Measurements from ENCODE around the gene RAB31. TPM values are rescaled to one million over a fixed set of nuclear protein-coding genes. Genes with fewer than 3 reads are reported as not detected.

The RAB31 gene
- total and polyA plus RNA-seq, 4 donors: 21.5 to 114 (median 49.5) TPM

DNA sequence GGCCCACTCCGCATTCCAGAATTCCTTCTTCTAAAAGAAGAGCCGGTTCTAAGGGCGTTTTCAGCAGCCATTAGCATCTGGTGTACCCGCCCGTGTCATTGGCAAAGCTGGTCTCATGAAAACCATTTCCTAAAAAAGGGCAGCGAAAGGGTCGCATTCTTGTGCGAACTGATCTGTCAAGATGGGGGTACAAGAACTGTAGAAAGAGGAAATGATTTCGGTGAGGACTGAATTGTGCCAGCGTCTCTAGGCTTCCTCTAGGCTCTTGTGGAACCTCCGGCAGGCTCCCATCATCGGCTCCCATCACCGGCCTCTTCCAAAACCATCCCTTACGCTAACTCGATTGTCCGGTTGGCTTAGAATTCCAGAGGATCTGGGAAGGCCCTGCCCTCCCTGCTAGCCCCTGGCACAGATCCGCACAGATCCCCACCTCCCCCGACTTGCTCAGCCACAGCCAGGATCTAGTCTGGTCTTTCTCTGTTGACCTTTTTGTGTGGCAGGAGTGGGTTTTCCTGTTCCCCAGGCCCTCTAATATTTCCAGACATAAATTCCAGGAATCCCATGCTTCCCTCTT is 1.3 kb downstream of the RAB31 start:
- Histone ChIP-seq H3K9me3 (ENCODE audit: control insufficient read depth in 4 of 4, insufficient read depth in 3 of 4, low read length in 3 of 4) (peaks cover 0 to 2% (median 0%) of the 10 kb centered on the region in 4 donors), H3K27ac (ENCODE audit: low read depth in 1 of 2, low read length in 1 of 2) (peak overlapping the region in 1 of 2 donors; percentile 90), H3K36me3 (ENCODE audit: control insufficient read depth in 4 of 4, insufficient read depth in 4 of 4, low read length in 4 of 4) (no peaks in the 10 kb centered on the region), H3K9ac (ENCODE audit: insufficient read depth in 1 of 2, low read length in 2 of 2) (peak overlapping the region; percentile 62 to 63), H3K4me1 (ENCODE audit: control insufficient read depth in 5 of 5, insufficient read depth in 5 of 5, low read length in 5 of 5) (peaks cover 0 to 41% (median 3%) of the 10 kb centered on the region in 5 donors), H3K27me3 (ENCODE audit: control insufficient read depth in 3 of 3, insufficient read depth in 3 of 3, low read length in 2 of 3) (no peaks in the 10 kb centered on the region), H3K4me3 (peak overlapping the region; percentile 80)
- DNase-seq: peak; percentile 52 to 65 (median 56)
- TF ChIP-seq CTCF (IDR thresholded peaks at IDR 0.05; ENCODE audit: control extremely low read depth, extremely low read depth): no peak
- ATAC-seq (ENCODE audit: insufficient read depth, low FRiP score): peak; percentile 9
- 24 to 36% methylated on average over 18 of the region's 18 CpGs for WGBS, 2 donors

- peaks cover 0 to 2% (median 0%) of the 10 kb centered on the region in 4 donors for H3K9me3 ChIP-seq (ENCODE audit: control insufficient read depth in 4 of 4, insufficient read depth in 3 of 4, low read length in 3 of 4)
- H3K4me3 ChIP-seq: no peak overlapping the region
- no peaks in the 10 kb centered on the region for H3K36me3 ChIP-seq (ENCODE audit: control insufficient read depth in 4 of 4, insufficient read depth in 4 of 4, low read length in 4 of 4)
- ATAC-seq (ENCODE audit: insufficient read depth, low FRiP score) (no peak), DNase-seq (no peak)
- no peaks in the 10 kb centered on the region for H3K27me3 ChIP-seq (ENCODE audit: control insufficient read depth in 3 of 3, insufficient read depth in 3 of 3, low read length in 2 of 3)
- 82 to 85% methylated on average over 4 of the region's 4 CpGs for WGBS, 2 donors
- H3K4me1 ChIP-seq (ENCODE audit: control insufficient read depth in 5 of 5, insufficient read depth in 5 of 5, low read length in 5 of 5): peaks cover 0 to 38% (median 3%) of the 10 kb centered on the region in 5 donors
- H3K27ac ChIP-seq (ENCODE audit: low read depth in 1 of 2, low read length in 1 of 2): peak overlapping the region in 1 of 2 donors; percentile 15
- TF ChIP-seq CTCF (IDR thresholded peaks at IDR 0.05; ENCODE audit: control extremely low read depth, extremely low read depth): no peak
- no peak overlapping the region for H3K9ac ChIP-seq (ENCODE audit: insufficient read depth in 1 of 2, low read length in 2 of 2)
Measured at GRCh38 chr18:9710037-9710436, 1.9 kb downstream of the RAB31 start.

GRCh38 chr18:9711361-9712129 is 3.4 kb downstream of the RAB31 start:
- no peak for DNase-seq
- TF ChIP-seq CTCF (IDR thresholded peaks at IDR 0.05; ENCODE audit: control extremely low read depth, extremely low read depth): no peak
- peaks cover 0 to 29% (median 3%) of the 10 kb centered on the region in 5 donors for H3K4me1 ChIP-seq (ENCODE audit: control insufficient read depth in 5 of 5, insufficient read depth in 5 of 5, low read length in 5 of 5)
- H3K27ac ChIP-seq (ENCODE audit: low read depth in 1 of 2, low read length in 1 of 2): peak overlapping the region in 1 of 2 donors; percentile 89
- 67 to 76% methylated on average over 7 of the region's 7 CpGs for WGBS, 2 donors
- no peaks in the 10 kb centered on the region for H3K36me3 ChIP-seq (ENCODE audit: control insufficient read depth in 4 of 4, insufficient read depth in 4 of 4, low read length in 4 of 4)
- ATAC-seq (ENCODE audit: insufficient read depth, low FRiP score): no peak
- no peak overlapping the region for H3K9ac ChIP-seq (ENCODE audit: insufficient read depth in 1 of 2, low read length in 2 of 2)
- H3K9me3 ChIP-seq (ENCODE audit: control insufficient read depth in 4 of 4, insufficient read depth in 3 of 4, low read length in 3 of 4): peaks cover 0 to 2% (median 0%) of the 10 kb centered on the region in 4 donors
- no peaks in the 10 kb centered on the region for H3K27me3 ChIP-seq (ENCODE audit: control insufficient read depth in 3 of 3, insufficient read depth in 3 of 3, low read length in 2 of 3)
- no peak overlapping the region for H3K4me3 ChIP-seq
